ENCODE data around the gene BCAS1.

DNA sequence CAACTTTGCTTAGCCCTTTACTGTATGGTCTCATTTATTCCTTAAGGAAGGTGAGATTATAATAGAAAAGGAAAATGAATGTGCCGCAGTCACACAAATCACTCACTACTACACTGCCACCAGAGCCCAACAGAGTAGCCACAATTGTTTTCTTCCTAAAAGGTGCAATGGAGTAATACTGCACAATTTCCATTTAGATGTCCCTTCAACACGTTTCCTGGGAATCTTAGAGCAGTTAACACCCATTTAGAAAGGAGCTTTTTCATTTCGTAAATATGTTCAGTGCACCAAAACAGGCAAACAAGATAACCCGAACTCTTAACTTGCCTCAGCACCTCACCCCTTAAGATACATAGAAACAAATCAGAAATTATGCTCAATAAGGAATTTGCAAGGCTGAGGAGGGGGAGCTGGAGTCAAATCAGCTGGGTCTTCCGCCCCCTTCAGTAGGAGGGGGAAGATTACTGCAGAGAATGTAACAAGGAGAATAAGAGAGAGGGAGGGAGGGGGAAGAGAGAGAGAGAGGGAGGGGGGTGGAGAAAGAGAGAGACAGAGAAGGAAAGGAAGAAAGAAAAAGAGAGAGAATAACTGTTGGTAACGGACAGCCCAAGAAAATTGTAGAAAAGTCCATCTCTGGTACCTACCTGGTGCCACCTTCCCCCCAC, 155.5 kb downstream of the BCAS1 start:
- no peak for TF ChIP-seq CEBPB (IDR thresholded peaks at IDR 0.05; ENCODE audit: low read depth)
- no peak for TF ChIP-seq SP1 (IDR thresholded peaks at IDR 0.05; ENCODE audit: low read depth)
- no peak for TF ChIP-seq POLR2A (IDR thresholded peaks at IDR 0.05; ENCODE audit: borderline replicate concordance, extremely low read depth, insufficient read depth, insufficient read length)
- TF ChIP-seq, protein P1, sequence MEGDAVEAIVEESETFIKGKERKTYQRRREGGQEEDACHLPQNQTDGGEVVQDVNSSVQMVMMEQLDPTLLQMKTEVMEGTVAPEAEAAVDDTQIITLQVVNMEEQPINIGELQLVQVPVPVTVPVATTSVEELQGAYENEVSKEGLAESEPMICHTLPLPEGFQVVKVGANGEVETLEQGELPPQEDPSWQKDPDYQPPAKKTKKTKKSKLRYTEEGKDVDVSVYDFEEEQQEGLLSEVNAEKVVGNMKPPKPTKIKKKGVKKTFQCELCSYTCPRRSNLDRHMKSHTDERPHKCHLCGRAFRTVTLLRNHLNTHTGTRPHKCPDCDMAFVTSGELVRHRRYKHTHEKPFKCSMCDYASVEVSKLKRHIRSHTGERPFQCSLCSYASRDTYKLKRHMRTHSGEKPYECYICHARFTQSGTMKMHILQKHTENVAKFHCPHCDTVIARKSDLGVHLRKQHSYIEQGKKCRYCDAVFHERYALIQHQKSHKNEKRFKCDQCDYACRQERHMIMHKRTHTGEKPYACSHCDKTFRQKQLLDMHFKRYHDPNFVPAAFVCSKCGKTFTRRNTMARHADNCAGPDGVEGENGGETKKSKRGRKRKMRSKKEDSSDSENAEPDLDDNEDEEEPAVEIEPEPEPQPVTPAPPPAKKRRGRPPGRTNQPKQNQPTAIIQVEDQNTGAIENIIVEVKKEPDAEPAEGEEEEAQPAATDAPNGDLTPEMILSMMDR (IDR thresholded peaks at IDR 0.05 in 2 of 3, conservative IDR thresholded peaks at IDR 0.05 in 1 of 3; ENCODE audit: borderline replicate concordance in 1 of 3, insufficient read depth in 1 of 3, low read depth in 2 of 3, low read length in 2 of 3), result no peak
- TF ChIP-seq, protein P2, sequence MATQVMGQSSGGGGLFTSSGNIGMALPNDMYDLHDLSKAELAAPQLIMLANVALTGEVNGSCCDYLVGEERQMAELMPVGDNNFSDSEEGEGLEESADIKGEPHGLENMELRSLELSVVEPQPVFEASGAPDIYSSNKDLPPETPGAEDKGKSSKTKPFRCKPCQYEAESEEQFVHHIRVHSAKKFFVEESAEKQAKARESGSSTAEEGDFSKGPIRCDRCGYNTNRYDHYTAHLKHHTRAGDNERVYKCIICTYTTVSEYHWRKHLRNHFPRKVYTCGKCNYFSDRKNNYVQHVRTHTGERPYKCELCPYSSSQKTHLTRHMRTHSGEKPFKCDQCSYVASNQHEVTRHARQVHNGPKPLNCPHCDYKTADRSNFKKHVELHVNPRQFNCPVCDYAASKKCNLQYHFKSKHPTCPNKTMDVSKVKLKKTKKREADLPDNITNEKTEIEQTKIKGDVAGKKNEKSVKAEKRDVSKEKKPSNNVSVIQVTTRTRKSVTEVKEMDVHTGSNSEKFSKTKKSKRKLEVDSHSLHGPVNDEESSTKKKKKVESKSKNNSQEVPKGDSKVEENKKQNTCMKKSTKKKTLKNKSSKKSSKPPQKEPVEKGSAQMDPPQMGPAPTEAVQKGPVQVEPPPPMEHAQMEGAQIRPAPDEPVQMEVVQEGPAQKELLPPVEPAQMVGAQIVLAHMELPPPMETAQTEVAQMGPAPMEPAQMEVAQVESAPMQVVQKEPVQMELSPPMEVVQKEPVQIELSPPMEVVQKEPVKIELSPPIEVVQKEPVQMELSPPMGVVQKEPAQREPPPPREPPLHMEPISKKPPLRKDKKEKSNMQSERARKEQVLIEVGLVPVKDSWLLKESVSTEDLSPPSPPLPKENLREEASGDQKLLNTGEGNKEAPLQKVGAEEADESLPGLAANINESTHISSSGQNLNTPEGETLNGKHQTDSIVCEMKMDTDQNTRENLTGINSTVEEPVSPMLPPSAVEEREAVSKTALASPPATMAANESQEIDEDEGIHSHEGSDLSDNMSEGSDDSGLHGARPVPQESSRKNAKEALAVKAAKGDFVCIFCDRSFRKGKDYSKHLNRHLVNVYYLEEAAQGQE (IDR thresholded peaks at IDR 0.05; ENCODE audit: low read depth), result no peak
- no peak for TF ChIP-seq SIN3A (IDR thresholded peaks at IDR 0.05; ENCODE audit: low read depth)
- TF ChIP-seq EZH2 (IDR thresholded peaks at IDR 0.05), result no peak
- no peak for TF ChIP-seq POLR2AphosphoS5 (IDR thresholded peaks at IDR 0.05; ENCODE audit: low read depth, low read length)
